Ovary (tissue), 9 donors: ENCODE measurements around the gene GREM1. TPM values are rescaled to one million over a fixed set of nuclear protein-coding genes. Genes with fewer than 3 reads are reported as not detected.

Source experiments
- DNase-seq, 5 donors: peaks; one replicate each; pipeline ENCODE4 v3.0.0-alpha.2; 2019 to 2020
- H3K27ac ChIP-seq, 2 donors: fragments of 200-600 bp; one replicate each; pipeline versions ENCODE4 v1.5.1 to v1.8.0; 2019 to 2022
- H3K27me3 ChIP-seq: fragments of 200-600 bp; one replicate; pipeline ENCODE4 v1.8.0; 2022
- H3K36me3 ChIP-seq: fragments of 200-600 bp; sonication (generic); one replicate; pipeline ENCODE4 v1.5.1; 2019
- H3K4me1 ChIP-seq: one replicate; pipeline ENCODE4 v1.8.1; 2013; ENCODE audit warnings: mild to moderate bottlenecking, moderate library complexity; ENCODE audit not compliant: insufficient read depth
- H3K4me3 ChIP-seq: fragments of 200-600 bp; sonication (generic); one replicate; pipeline ENCODE4 v1.5.1; 2017
- H3K9me3 ChIP-seq, 2 donors: fragments of 200-600 bp in 1 of 2; sonication (generic) in 1 of 2; one replicate each; pipeline versions ENCODE4 v1.5.1 to v1.8.1; 2013 to 2019; ENCODE audit warnings: mild to moderate bottlenecking in 1 of 2, moderate library complexity in 1 of 2
- EP300 ChIP-seq: sonication (generic); formaldehyde crosslinking; IDR thresholded peaks from one replicate; pipeline ENCODE4 v1.6.1; 2017; ENCODE audit warnings: antibody characterized with exemption
- POLR2A ChIP-seq: fragments of 450-650 bp; IDR thresholded peaks from one replicate; pipeline ENCODE4 v1.6.1; 2017; ENCODE audit warnings: antibody characterized with exemption, mild to moderate bottlenecking, moderate library complexity
- WGBS, 3 donors: extraction: QIAGEN DNeasy Blood & Tissue Kit in 1 of 3; methylation state at CpG; one replicate each; pipeline versions ENCODE4 v1.1.5 to v1.1.7; 2013 to 2017; 5-methylcytosine and 5-hydroxymethylcytosine counted together
- intact Hi-C, 4 donors: fragments of 100-400 bp; cut with DNase I; formaldehyde crosslinking; loops; one replicate each; pipeline versions ENCODE4 v1.11.0 to v1.15.1; 2022 to 2023
- polyA plus RNA-seq, 2 donors: library from polyadenylated mRNA; stranded (reverse); fragments of 200-250 nt in 1 of 2; fragments of 350-450 nt in 1 of 2; fragmentation: Illumina TruSeq in 1 of 2; extraction: RNeasy Lipid Tissue Mini Kit (QIAGEN cat#74804) in 1 of 2; gene quantifications; one replicate each; pipeline ENCODE4 v1.2.3, GENCODE V29; 2013 to 2014
- total RNA-seq, 7 donors: library from RNA; depleted of rRNA in 2 of 7; stranded (reverse); fragments of >200 nt in 2 of 7; fragmentation: NEBNext Ultra II Directional in 3 of 7; extraction: Animal tissue kit (Norgen Biotek cat#: 25700) in 3 of 7; gene quantifications; one replicate each; pipeline versions ENCODE4 v1.1.0 to v1.2.4, GENCODE V29; 2016 to 2023
- TF ChIP-seq, protein P1 (sequence below), 3 donors: fragments of 450-650 bp in 2 of 3; fragments of 200-600 bp in 1 of 3; IDR thresholded peaks; one replicate each; pipeline versions ENCODE4 v1.5.1 to v1.8.0; 2016 to 2022; ENCODE audit warnings: antibody characterized with exemption in 3 of 3, mild to moderate bottlenecking in 1 of 3
- donor health status: DM: no; HTN: no; CAD: no; lungs with moderate emphysema.
- donor health status: DM: no; HTN: no; CAD: no.
- donor health status: Bipolar disorder and iron deficiency.
- donor health status: DM: yes; HTN: yes; CAD: no.
- donor health status: DM: no; HTN: no; CAD: no.
- donor health status: DM: yes; HTN: yes; CAD: no.

Gene GREM1
- total and polyA plus RNA-seq, 9 donors: 0.11 to 10.9 (median 0.49) TPM; not detected in 3

GRCh38 chr15:32706704-32707103, 11.1 kb upstream of the GREM1 start:
- Histone ChIP-seq H3K27ac (no peak overlapping the region), H3K36me3 (no peaks in the 10 kb centered on the region), H3K4me3 (no peak overlapping the region), H3K4me1 (no peaks in the 10 kb centered on the region), H3K27me3 (no peaks in the 10 kb centered on the region), H3K9me3 (no peaks in the 10 kb centered on the region)
- DNase-seq: no peak
- intact Hi-C loops: no loop called here
- 58 to 66% (median 64%) methylated on average over 3 of the region's 3 CpGs for WGBS, 3 donors
- TF ChIP-seq, protein P1, sequence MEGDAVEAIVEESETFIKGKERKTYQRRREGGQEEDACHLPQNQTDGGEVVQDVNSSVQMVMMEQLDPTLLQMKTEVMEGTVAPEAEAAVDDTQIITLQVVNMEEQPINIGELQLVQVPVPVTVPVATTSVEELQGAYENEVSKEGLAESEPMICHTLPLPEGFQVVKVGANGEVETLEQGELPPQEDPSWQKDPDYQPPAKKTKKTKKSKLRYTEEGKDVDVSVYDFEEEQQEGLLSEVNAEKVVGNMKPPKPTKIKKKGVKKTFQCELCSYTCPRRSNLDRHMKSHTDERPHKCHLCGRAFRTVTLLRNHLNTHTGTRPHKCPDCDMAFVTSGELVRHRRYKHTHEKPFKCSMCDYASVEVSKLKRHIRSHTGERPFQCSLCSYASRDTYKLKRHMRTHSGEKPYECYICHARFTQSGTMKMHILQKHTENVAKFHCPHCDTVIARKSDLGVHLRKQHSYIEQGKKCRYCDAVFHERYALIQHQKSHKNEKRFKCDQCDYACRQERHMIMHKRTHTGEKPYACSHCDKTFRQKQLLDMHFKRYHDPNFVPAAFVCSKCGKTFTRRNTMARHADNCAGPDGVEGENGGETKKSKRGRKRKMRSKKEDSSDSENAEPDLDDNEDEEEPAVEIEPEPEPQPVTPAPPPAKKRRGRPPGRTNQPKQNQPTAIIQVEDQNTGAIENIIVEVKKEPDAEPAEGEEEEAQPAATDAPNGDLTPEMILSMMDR (IDR thresholded peaks at IDR 0.05): no peak
- TF ChIP-seq POLR2A (no peak), EP300 (no peak)

- Histone ChIP-seq H3K9me3 (no peaks in the 10 kb centered on the region), H3K4me3 (no peak overlapping the region), H3K4me1 (no peaks in the 10 kb centered on the region), H3K27me3 (no peaks in the 10 kb centered on the region), H3K36me3 (no peaks in the 10 kb centered on the region), H3K27ac (no peak overlapping the region)
- no peak for DNase-seq
- intact Hi-C loops: no loop called here
- TF ChIP-seq POLR2A (no peak), EP300 (no peak)
- TF ChIP-seq, protein P1 (IDR thresholded peaks at IDR 0.05): no peak
- 60 to 83% (median 74%) methylated on average over 6 of the region's 6 CpGs for WGBS, 3 donors
These were observed 10.4 kb upstream of the GREM1 start for GRCh38 chr15:32707436-32707835.

GRCh38 chr15:32709295-32710033, 8.3 kb upstream of the GREM1 start:
- H3K27me3 ChIP-seq: no peaks in the 10 kb centered on the region
- H3K4me3 ChIP-seq: no peak overlapping the region
- no peak for DNase-seq
- no peaks in the 10 kb centered on the region for H3K9me3 ChIP-seq
- intact Hi-C loops: no loop called here
- H3K36me3 ChIP-seq: no peaks in the 10 kb centered on the region
- WGBS, 3 donors: 76 to 84% (median 80%) methylated on average over 9 of the region's 9 CpGs
- TF ChIP-seq POLR2A (no peak), EP300 (no peak)
- TF ChIP-seq, protein P1 (IDR thresholded peaks at IDR 0.05): no peak
- H3K27ac ChIP-seq: no peak overlapping the region
- no peaks in the 10 kb centered on the region for H3K4me1 ChIP-seq

GRCh38 chr15:32715276-32715675, 2.5 kb upstream of the GREM1 start:
- Histone ChIP-seq H3K36me3 (no peaks in the 10 kb centered on the region), H3K9me3 (no peaks in the 10 kb centered on the region), H3K27ac (no peak overlapping the region), H3K4me3 (no peak overlapping the region), H3K4me1 (peaks cover 5% of the 10 kb centered on the region), H3K27me3 (no peaks in the 10 kb centered on the region)
- intact Hi-C loops: no loop called here
- 78 to 82% (median 79%) methylated on average over 4 of the region's 4 CpGs for WGBS, 3 donors
- DNase-seq: no peak
- TF ChIP-seq EP300: no peak
- no peak for TF ChIP-seq POLR2A
- TF ChIP-seq, protein P1 (IDR thresholded peaks at IDR 0.05): no peak
